ENCODE measurements around the gene DTX4. TPM values are rescaled to one million over a fixed set of nuclear protein-coding genes. Genes with fewer than 3 reads are reported as not detected.

The DTX4 gene
- polyA plus RNA-seq, 1 donor: 45.9 TPM

- no peak for DNase-seq
Measured at GRCh38 chr11:59189986-59190385, 18.1 kb downstream of the DTX4 start.

GRCh38 chr11:59191095-59191494 lies 19.2 kb downstream of the DTX4 start:
- DNase-seq: no peak

- DNase-seq: no peak
Measured at GRCh38 chr11:59191890-59192289, 20.0 kb downstream of the DTX4 start.

GRCh38 chr11:59192446-59193020 lies 20.6 kb downstream of the DTX4 start:
- no peak for DNase-seq

- no peak for DNase-seq
Measured at GRCh38 chr11:59193587-59194130, 21.7 kb downstream of the DTX4 start.

GRCh38 chr11:59195586-59195985 lies 23.7 kb downstream of the DTX4 start:
- no peak for DNase-seq

- DNase-seq: no peak
Measured at GRCh38 chr11:59196777-59197176, 24.8 kb downstream of the DTX4 start.

- peak; percentile 43 for DNase-seq
Measured at GRCh38 chr11:59197991-59198390, 26.1 kb downstream of the DTX4 start.

- no peak for DNase-seq
Measured at GRCh38 chr11:59198726-59199125, 26.8 kb downstream of the DTX4 start.

GRCh38 chr11:59199546-59200422 lies 27.9 kb downstream of the DTX4 start:
- DNase-seq: no peak

GRCh38 chr11:59200423-59200746 lies 28.5 kb downstream of the DTX4 start:
- DNase-seq: no peak

- no peak for DNase-seq
Measured at GRCh38 chr11:59201353-59201752, 29.4 kb downstream of the DTX4 start.

GRCh38 chr11:59204746-59205145 lies 32.8 kb downstream of the DTX4 start:
- DNase-seq: no peak

GRCh38 chr11:59205648-59206047 lies 33.7 kb downstream of the DTX4 start:
- no peak for DNase-seq

- no peak for DNase-seq
Measured at GRCh38 chr11:59206635-59207034, 34.7 kb downstream of the DTX4 start.

GRCh38 chr11:59207988-59208451 lies 36.1 kb downstream of the DTX4 start:
- DNase-seq: no peak

GRCh38 chr11:59208956-59209355 lies 37.0 kb downstream of the DTX4 start:
- no peak for DNase-seq

- DNase-seq: no peak
Measured at GRCh38 chr11:59212222-59212621, 40.3 kb downstream of the DTX4 start.

- no peak for DNase-seq
Measured at GRCh38 chr11:59212744-59213631, 41.1 kb downstream of the DTX4 start, which contains the start of gene MPEG1. TSS of gene MPEG1 (minus strand) at chr11:59212927. CDS start at chr11:59212865, 62 bp downstream.

- DNase-seq: no peak
Measured at GRCh38 chr11:59214141-59214893, 42.4 kb downstream of the DTX4 start.

Measured in left kidney (tissue), 2 donors.